ENCODE measurements around the gene RAB15. TPM values are rescaled to one million over a fixed set of nuclear protein-coding genes. Genes with fewer than 3 reads are reported as not detected.

The RAB15 gene
- total RNA-seq, 6 experiments from 2014 or later = 6.5 to 13.8 (median 9.0) TPM

- Histone ChIP-seq H3K27me3 (no peaks in the 10 kb centered on the region), H3K27ac (no peak overlapping the region), H3K36me3 (no peaks in the 10 kb centered on the region), H3K4me3 (no peak overlapping the region), H3K4me1 (peaks cover 0 to 9% (median 0%) of the 10 kb centered on the region in 4 donors), H3K9me3 (no peaks in the 10 kb centered on the region)
- peak in 1 of 3 donors; percentile 66 for DNase-seq
- 64% methylated on average over 2 of the region's 5 CpGs for WGBS (ENCODE audit: insufficient coverage, low coverage, low lambda C conversion rate, missing lambda C conversion rate)
- TF ChIP-seq POLR2A (IDR thresholded peaks at IDR 0.05) (no peak), CTCF (IDR thresholded peaks at IDR 0.05) (no peak)
- ATAC-seq = peak; percentile 75 to 84 (median 82)
- intact Hi-C loops (cut with DNase I) = no loop called here
Measured at GRCh38 chr14:64960762-64961276, 11.3 kb downstream of the RAB15 start.

DNA sequence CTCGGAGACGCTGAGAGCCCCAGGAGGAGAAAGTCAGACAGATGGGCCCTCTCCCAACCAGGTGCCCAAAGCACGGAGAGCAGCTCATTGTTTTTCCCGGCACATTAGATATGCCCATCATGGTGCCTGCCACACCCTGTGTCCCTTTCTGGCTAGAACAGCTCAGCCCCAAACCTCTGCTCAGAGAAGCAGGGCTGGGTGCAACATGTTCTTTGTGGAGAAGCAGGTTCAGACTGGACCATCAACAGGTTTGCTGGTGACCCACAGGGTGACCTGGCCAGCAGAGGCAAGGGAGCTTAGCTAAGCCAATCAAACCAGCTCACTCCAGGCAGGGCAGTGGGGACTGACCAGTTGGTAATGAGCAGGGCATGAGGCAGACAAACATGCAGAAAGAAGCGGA is 13.4 kb downstream of the RAB15 start:
- no peak for TF ChIP-seq POLR2A (IDR thresholded peaks at IDR 0.05)
- no peak for TF ChIP-seq CTCF (IDR thresholded peaks at IDR 0.05)
- Histone ChIP-seq H3K4me1 (peaks cover 0 to 9% (median 0%) of the 10 kb centered on the region in 4 donors), H3K9me3 (no peaks in the 10 kb centered on the region), H3K27me3 (no peaks in the 10 kb centered on the region), H3K36me3 (no peaks in the 10 kb centered on the region), H3K4me3 (no peak overlapping the region), H3K27ac (no peak overlapping the region)
- DNase-seq (no peak), ATAC-seq (no peak)
- WGBS (ENCODE audit: insufficient coverage, low coverage, low lambda C conversion rate, missing lambda C conversion rate) = 47% methylated on average over 2 of the region's 5 CpGs
- intact Hi-C loops (cut with DNase I) = no loop called here

- no peaks in the 10 kb centered on the region for H3K9me3 ChIP-seq
- no peak overlapping the region for H3K4me3 ChIP-seq
- ATAC-seq = no peak
- no peaks in the 10 kb centered on the region for H3K27me3 ChIP-seq
- H3K4me1 ChIP-seq = peaks cover 0 to 9% (median 0%) of the 10 kb centered on the region in 4 donors
- intact Hi-C loops (cut with DNase I) = no loop called here
- no peaks in the 10 kb centered on the region for H3K36me3 ChIP-seq
- WGBS (ENCODE audit: insufficient coverage, low coverage, low lambda C conversion rate, missing lambda C conversion rate) = no CpG with 5 or more reads among the region's 2 CpGs
- no peak for DNase-seq
- no peak for TF ChIP-seq CTCF (IDR thresholded peaks at IDR 0.05)
- TF ChIP-seq POLR2A (IDR thresholded peaks at IDR 0.05) = no peak
- H3K27ac ChIP-seq = no peak overlapping the region
Measured at GRCh38 chr14:64958201-64958600, 13.9 kb downstream of the RAB15 start.

- Histone ChIP-seq H3K27ac (no peak overlapping the region), H3K4me1 (peaks cover 0 to 9% (median 0%) of the 10 kb centered on the region in 4 donors), H3K36me3 (no peaks in the 10 kb centered on the region), H3K4me3 (no peak overlapping the region), H3K27me3 (no peaks in the 10 kb centered on the region), H3K9me3 (no peaks in the 10 kb centered on the region)
- TF ChIP-seq CTCF (IDR thresholded peaks at IDR 0.05) = no peak
- no peak for DNase-seq
- 90% methylated on average over 6 of the region's 8 CpGs for WGBS (ENCODE audit: insufficient coverage, low coverage, low lambda C conversion rate, missing lambda C conversion rate)
- intact Hi-C loops (cut with DNase I) = no loop called here
- no peak for ATAC-seq
Measured at GRCh38 chr14:64956697-64957406, 15.3 kb downstream of the RAB15 start.
